NCI-H748 treated with DMSO at 0.1 percent for 48 hours (cell line): Measurements from ENCODE around the gene STK10.
"Not testable (repeated sequence)": the region's sequence is repeated elsewhere in the genome, so short reads cannot be mapped to it uniquely, and the experiment has no call there.

Source experiments
- DNase-seq: peaks from one replicate; lab custom pipeline; 2025; lab: John Stamatoyannopoulos, UW

STK10 gene

DNA sequence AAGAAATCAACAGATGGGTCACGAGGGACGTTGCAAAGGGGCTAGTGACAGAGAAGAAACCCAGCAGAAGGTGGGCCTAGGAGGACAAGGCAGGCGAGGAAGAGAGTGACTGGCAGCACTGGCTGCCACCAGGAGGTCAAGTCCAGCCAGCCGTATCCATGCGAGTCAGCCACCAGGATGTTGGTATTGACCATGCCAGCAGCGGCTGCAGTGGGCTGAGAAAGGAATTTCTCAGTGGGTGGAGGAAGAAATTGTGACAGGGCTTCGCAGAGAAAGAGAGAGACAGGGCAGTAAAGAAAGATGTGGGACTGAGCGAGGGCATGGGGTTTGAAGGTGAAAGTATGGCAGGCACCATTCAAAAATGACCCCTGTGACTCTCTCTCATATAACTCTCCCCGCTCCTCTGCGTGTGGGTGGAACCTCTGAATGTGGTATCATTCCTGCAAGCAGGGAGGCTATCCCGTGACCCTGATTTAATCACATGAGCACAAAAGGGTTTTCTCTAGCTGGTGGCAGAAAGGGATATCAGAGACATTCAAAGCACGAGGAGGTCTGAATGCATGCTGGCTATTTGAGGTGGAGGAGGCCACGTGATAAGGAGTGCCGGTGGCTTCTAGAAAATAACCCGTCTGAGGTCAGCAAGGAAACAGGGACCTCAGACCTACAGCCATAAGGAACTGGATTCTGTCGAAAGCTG lies 136.2 kb downstream of the STK10 start:
- DNase-seq, result no peak

DNA sequence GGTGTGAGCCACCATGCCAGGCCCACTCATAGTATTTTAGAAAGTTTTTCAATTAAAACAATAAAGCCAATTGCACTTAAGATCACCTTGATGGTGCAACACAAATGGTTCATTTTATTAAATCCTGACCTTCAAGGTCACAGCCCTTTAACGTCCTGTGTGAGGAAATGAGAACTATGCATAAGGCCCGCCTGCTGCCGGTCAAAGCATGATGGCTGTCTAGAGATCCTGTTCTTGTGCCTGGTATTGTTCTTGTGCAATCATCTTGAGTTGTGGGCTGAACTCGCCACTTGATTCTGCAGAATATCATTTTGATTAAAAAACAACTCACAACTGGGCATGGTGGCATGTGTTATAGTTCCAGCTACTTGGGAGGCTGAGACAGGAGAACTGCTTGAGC lies 137.9 kb downstream of the STK10 start:
- no peak for DNase-seq

DNA sequence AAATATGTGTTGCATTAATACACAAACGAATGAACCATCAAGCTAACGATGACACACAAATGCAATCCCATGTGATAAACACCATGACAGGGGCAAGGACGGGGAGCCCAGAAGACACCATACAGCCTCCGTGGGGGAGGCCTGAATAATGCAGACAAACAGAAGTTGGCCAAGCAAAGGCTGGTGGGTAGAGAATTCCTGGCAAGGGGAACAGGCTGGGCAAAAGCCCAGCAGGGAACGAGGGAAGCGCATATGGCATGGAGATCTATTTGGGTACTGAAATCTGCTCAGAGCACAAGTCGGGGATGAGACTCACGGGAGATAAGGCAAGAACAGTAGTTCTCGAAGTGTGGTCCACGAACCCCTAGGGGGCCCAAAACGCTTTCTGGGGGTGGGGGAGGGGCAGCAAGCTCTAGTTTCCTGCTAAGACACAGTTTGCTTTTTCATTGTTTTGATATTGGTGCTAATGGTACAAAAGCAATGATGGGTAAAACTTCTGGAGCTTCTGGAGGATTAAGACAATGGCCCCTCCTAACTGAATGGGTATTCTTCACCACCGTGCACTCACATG lies 138.7 kb downstream of the STK10 start:
- no peak for DNase-seq

GRCh38 chr5:172048539-172049101 lies 139.4 kb downstream of the STK10 start:
- no peak for DNase-seq

DNA sequence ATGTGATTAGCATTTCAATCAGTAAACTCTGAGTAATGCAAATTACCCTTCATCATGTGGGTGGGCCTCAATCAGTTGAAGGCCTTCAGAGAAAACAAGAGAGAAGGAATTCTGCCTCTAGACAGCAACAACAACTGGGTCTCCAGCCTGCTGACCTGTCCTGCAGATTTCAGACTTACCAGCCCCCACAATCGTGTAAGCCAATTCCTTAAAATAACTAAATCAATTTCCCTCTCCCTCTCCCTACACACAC lies 139.9 kb downstream of the STK10 start:
- no peak for DNase-seq

GRCh38 chr5:172046593-172046992 lies 141.4 kb downstream of the STK10 start:
- no peak for DNase-seq

DNA sequence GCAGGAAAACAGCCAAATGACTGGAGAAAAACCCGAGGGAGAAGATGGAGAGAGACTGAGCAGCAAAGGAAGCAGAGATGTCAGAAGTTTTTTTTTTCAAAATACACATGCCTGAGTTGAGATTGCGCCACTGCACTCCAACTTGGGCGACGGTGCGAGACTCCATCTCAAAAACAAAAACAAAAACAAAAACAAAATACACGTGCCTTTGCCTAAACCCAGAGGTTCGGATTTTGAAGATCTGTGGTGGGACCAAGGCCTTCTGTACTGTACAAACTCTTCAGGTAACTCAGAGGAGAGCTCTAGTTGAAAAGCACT lies 142.8 kb downstream of the STK10 start:
- no peak for DNase-seq

GRCh38 chr5:172044631-172045314 lies 143.3 kb downstream of the STK10 start:
- DNase-seq, result no peak

DNA sequence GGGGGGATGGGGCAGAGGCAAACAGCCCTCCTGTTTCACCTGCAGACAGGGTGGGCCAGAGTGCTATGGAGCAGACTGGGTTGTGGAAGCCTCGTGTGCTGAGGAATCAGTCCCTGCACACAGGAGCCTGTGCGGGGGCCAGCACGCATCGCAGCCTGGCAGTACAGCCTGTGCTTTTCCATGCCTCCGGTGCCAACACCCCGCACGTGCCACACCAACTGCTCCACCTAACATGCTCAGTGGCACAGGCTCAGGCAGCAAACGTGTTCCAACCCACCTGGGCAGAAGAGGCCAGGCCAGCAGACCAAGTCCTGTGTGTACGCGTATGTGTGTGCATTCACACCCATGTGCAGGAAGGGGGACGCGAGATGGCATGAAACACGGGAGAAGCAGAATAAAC lies 144.2 kb downstream of the STK10 start:
- no peak for DNase-seq

- no peak for DNase-seq
Measured at GRCh38 chr5:172042183-172042582, 145.8 kb downstream of the STK10 start.

- DNase-seq, result no peak
Measured at GRCh38 chr5:172038167-172038566, 149.9 kb downstream of the STK10 start.

DNA sequence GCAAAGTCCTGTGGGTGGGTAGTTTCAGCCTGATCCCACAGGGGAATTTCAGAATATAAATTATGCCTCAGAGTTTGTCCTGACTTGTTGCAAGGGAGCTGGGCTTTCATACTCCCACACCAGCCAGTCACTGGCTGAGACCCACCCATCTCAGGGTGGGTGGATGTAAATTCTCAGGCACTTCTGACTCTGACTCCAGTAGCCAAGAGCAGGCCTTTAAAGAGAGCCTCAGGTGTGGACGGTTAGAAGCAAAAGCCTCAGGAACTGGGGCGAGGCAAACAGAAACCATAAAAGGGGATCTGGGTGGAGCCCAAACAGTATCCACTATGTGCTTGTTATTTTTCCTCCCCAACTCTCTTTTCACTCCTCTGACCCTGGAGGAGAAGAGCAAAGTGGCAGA lies 153.0 kb downstream of the STK10 start:
- DNase-seq, result no peak

GRCh38 chr5:172031894-172032461 lies 156.0 kb downstream of the STK10 start:
- DNase-seq, result no peak

GRCh38 chr5:172029876-172030275 lies 158.1 kb downstream of the STK10 start:
- DNase-seq, result no peak

DNA sequence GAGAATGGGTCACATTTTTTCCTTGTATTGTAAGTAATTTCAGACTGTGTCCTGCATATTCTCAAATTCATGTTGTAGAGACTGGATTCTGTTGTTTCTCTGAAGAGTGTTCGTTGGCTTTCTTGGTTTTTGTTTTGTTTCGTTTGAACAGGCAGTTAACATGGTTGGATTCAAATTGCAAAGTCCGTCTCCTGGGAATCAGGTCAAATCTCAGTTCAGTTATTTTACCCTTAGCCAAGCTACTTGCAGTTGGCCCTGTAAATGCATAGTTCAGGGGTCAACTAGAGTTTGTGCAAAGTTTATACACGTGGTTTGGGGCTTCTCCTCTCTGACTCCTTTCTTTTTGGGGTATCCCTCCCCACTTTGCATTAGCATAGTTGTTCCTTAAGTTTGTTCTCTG lies 159.9 kb downstream of the STK10 start:
- no peak for DNase-seq

DNA sequence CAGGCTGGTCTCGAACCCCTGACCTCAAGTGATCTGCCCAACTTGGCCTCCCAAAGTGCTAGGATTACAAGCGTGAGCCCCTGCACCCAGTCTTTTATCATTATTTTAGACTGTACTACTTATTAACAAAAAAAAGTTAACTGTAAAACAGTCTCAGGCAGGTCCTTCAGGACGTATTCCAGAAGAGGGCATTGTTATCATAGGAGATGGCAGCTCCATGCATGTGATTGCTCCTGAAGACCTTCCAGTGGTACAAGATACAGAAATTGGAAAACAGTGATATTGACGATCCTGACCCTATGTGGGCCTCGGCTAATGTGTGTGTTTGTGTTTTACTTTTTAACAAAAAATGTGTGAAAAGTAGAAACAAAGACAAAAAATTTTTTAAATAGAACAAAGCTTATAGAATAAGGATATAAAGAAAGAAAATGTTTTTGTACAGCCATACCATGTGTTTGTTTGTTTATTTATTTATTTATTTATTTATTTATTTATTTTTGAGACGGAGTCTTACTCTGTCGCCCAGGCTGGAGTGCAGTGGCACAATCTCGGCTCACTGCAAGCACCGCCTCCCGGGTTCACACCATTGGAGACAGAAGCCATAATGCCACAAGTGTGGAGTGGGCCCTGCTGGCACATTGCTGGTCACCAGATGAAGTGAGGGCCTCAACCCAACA lies 167.8 kb downstream of the STK10 start:
- DNase-seq, result not testable (repeated sequence)

DNA sequence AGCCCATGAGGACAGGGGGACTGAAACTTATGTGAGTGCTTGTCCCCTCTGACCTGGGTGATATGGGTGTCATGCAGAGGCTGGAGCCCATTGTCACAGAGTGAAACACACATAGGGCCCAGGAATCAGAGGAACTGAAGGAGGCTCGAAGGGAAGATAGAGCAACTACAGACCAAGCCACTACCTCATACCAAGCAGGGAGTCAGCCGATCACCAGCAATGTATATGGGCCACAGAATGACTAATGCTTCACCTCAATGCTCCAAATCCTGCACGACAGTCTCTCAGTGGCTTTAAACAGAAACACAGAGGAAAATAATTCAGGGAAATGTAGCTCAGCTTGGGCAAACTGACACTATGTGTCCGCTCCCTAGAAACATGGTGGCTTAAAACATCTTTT lies 172.7 kb downstream of the STK10 start:
- DNase-seq, result no peak

GRCh38 chr5:172010278-172010677 lies 177.7 kb downstream of the STK10 start:
- no peak for DNase-seq

DNA sequence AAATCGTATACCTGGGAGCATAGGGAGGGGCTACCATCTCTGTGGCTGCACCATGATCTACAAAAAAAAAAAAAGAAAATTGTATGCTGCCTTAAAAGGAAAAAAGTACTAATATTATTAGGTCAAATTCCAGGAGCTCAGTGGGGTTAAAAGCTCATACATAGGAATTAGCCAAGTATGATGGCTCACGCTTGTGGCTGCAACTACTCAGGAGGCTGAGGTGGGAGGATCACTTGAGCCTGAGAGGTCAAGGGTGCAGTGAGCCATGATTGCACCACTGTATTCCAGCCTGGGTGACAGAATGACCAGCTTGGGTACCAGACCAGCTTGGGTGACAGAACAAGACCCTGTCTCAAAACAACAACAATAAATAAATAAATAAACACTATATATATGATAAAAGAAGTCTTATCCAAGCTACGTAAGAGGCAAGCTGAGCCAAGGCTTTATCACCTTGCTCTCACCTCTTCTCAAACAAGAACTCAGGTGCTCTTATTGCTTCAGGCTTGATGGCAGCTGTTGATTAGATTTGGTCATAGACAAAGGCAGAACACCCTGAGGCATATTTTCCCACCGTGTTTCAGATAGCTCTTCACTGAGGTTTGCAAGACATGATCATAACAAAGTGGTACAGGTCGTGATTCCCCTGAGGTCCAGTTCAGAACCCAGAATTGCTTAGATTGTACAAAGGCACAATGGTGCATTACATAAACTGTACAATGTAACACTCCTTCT lies 178.3 kb downstream of the STK10 start:
- DNase-seq, result no peak

- no peak for DNase-seq
Measured at GRCh38 chr5:172008689-172009141, 179.3 kb downstream of the STK10 start.

DNA sequence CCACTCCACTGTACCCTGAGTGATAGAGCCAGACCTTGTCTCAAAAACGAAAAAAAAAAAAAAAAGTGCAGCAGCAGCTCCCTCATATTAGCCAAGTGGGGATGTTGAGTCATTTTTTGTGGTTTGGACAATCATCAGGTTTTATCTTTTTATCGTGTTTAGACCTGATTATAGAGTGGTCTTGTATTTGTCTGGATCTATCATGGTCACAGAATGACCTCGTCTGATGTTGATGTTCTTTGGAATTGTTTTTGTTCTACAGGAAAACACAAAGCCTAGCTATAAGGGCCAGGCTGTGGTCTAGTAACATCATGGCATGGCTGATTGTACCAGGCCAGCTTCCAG lies 179.9 kb downstream of the STK10 start:
- no peak for DNase-seq
